Renal pelvis (tissue), 12 donors: Measurements from ENCODE around the gene EP300. TPM values are rescaled to one million over a fixed set of nuclear protein-coding genes. Genes with fewer than 3 reads are reported as not detected.
A peak's percentile ranks its signal among the peaks of the same experiment; 100 is the strongest.
"Not testable (repeated sequence)": the region's sequence is repeated elsewhere in the genome, so short reads cannot be mapped to it uniquely, and the experiment has no call there.

Experiments
- DNase-seq: peaks from one replicate; pipeline ENCODE4 v3.0.0-alpha.2; 2013
- long read RNA-seq, 16 experiments: transcript quantifications; one replicate each; lab custom pipeline, GENCODE V29; 2026
- polyA plus RNA-seq, 3 donors: library from polyadenylated mRNA; unstranded; fragments of 120-200 nt; gene quantifications; one replicate each; pipeline ENCODE4 v1.2.1, GENCODE V29; 2013; ENCODE audit not compliant: insufficient read length in 3 of 3

Gene EP300
- polyA plus RNA-seq: 10 to 100 TPM; 55.3 to 78.4 (median 72.0) TPM
- long read RNA-seq, donor 1, partial matches to known transcripts: 34 of 34 reads
- long read RNA-seq, donor 1, other reads (novel, unspliced or antisense): 0 of 34 reads
- long read RNA-seq, donor 2, partial matches to known transcripts: 0 of 2 reads
- long read RNA-seq, donor 2, other reads (novel, unspliced or antisense): 0 of 2 reads
- long read RNA-seq, donor 3, partial matches to known transcripts: 9 of 11 reads
- long read RNA-seq, donor 3, other reads (novel, unspliced or antisense): 0 of 11 reads
- long read RNA-seq, donor 4, full-length matches to known transcripts: 4 of 28 reads
- long read RNA-seq, donor 4, partial matches to known transcripts: 16 of 28 reads
- long read RNA-seq, donor 4, other reads (novel, unspliced or antisense): 8 of 28 reads
- long read RNA-seq, donor 5, partial matches to known transcripts: 0 of 5 reads
- long read RNA-seq, donor 5, other reads (novel, unspliced or antisense): 0 of 5 reads
- long read RNA-seq, donor 6, full-length matches to known transcripts: 7 of 16 reads
- long read RNA-seq, donor 6, partial matches to known transcripts: 9 of 16 reads
- long read RNA-seq, donor 6, other reads (novel, unspliced or antisense): 0 of 16 reads
- long read RNA-seq, donor 7, full-length matches to known transcripts: 2 of 41 reads
- long read RNA-seq, donor 7, partial matches to known transcripts: 39 of 41 reads
- long read RNA-seq, donor 7, other reads (novel, unspliced or antisense): 0 of 41 reads
- long read RNA-seq, donor 8, partial matches to known transcripts: 0 of 3 reads
- long read RNA-seq, donor 8, other reads (novel, unspliced or antisense): 0 of 3 reads
- long read RNA-seq, donor 9, partial matches to known transcripts: 5 of 8 reads
- long read RNA-seq, donor 9, other reads (novel, unspliced or antisense): 0 of 8 reads
- long read RNA-seq, donor 10, partial matches to known transcripts: 13 of 18 reads
- long read RNA-seq, donor 10, other reads (novel, unspliced or antisense): 0 of 18 reads
- long read RNA-seq, donor 11, partial matches to known transcripts: 0 of 1 reads
- long read RNA-seq, donor 11, other reads (novel, unspliced or antisense): 0 of 1 reads
- long read RNA-seq, donor 12, full-length matches to known transcripts: 13 of 21 reads
- long read RNA-seq, donor 12, partial matches to known transcripts: 8 of 21 reads
- long read RNA-seq, donor 12, other reads (novel, unspliced or antisense): 0 of 21 reads
- long read RNA-seq, donor 13, partial matches to known transcripts: 7 of 15 reads
- long read RNA-seq, donor 13, other reads (novel, unspliced or antisense): 0 of 15 reads
- long read RNA-seq, donor 14, transcript EP300-207 (2 exons, 613 nt): major isoform, 11 of 28 reads
- long read RNA-seq, donor 14, transcript EP300-202 (2 exons, 488 nt): minor isoform, 6 of 28 reads
- long read RNA-seq, donor 14, partial matches to known transcripts: 10 of 28 reads
- long read RNA-seq, donor 14, other reads (novel, unspliced or antisense): 0 of 28 reads
- long read RNA-seq, donor 15, full-length matches to known transcripts: 7 of 93 reads
- long read RNA-seq, donor 15, partial matches to known transcripts: 86 of 93 reads
- long read RNA-seq, donor 15, other reads (novel, unspliced or antisense): 0 of 93 reads
- long read RNA-seq, donor 16, partial matches to known transcripts: 0 of 1 reads
- long read RNA-seq, donor 16, other reads (novel, unspliced or antisense): 0 of 1 reads

DNA sequence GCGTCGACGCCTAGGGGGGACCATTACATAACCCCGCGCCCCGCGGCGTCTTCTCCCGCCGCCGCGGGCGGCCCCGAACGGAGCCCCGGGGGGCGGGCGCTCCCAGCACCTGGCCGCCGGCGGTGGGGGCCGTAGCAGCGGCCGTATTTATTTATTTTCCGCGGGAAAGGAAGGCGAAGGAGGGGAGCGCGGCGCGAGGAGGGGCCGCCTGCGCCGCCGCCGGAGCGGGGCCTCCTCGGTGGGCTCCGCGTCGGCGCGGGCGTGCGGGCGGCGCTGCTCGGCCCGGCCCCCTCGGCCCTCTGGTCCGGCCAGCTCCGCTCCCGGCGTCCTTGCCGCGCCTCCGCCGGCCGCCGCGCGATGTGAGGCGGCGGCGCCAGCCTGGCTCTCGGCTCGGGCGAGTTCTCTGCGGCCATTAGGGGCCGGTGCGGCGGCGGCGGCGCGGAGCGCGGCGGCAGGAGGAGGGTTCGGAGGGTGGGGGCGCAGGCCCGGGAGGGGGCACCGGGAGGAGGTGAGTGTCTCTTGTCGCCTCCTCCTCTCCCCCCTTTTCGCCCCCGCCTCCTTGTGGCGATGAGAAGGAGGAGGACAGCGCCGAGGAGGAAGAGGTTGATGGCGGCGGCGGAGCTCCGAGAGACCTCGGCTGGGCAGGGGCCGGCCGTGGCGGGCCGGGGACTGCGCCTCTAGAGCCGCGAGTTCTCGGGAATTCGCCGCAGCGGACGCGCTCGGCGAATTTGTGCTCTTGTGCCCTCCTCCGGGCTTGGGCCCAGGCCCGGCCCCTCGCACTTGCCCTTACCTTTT, at the start of gene EP300:
EP300 (plus strand) TSS at position 570 of the 795 bp plus-strand sequence. CDS start 413 bp downstream, outside the sequence.
- peak; percentile 84 for DNase-seq

DNA sequence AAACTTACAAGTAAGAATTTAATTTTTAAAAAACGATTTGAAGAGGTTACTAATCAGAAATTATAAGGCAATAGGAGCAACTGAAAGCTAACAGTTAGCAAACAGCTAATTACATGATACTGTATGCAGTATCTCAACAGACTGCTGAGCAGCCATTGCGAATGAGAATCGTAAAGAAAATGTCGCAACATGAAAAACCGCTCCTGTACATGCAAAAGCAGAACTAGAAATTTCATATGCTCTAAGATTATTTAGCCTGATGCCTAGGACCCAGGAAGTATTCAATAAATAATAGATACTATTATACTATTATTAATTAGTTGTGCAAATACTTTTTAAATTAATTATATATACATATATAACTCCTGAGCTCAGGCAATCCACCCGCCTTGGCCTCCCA, 48.7 kb upstream of the EP300 start:
- no peak for DNase-seq

DNA sequence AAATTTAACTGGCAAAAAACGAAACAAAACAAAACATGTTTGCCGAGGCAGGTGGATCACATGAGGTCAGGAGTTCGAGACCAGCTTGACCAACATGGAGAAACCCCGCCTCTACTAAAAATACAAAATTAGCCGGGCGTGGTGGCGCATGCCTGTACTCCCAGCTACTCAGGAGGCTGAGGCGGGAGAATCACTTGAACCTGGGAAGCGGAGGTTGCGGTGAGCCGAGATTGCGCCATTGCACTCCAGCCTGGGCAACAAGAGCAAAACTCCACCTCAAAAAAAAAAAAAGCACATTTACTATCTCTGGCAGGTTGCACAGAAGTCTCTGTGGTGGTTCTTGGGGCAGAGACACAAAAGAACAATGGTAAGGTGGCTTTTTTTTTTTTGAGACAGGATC, 46.8 kb upstream of the EP300 start:
- not testable (repeated sequence) for DNase-seq

DNA sequence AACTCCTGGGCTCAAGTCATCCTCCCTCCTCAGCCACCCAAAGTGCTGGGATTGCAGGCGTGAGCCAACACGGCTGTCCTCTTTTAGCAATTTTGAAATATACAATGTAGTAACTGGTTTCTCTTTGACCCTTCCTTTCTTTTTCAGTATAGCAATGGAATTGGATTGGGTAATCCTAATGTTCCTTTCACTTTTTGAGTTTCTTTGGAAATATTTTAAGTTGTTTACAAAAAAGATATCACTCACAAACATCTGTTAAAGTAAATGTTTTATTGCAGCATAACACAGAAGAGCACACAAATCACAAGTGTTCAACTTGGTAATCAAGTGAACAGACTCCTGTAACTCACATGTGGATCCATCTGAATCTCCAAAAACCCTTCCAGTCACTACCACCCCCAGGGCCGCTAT, 44.6 kb upstream of the EP300 start:
- DNase-seq: no peak

DNA sequence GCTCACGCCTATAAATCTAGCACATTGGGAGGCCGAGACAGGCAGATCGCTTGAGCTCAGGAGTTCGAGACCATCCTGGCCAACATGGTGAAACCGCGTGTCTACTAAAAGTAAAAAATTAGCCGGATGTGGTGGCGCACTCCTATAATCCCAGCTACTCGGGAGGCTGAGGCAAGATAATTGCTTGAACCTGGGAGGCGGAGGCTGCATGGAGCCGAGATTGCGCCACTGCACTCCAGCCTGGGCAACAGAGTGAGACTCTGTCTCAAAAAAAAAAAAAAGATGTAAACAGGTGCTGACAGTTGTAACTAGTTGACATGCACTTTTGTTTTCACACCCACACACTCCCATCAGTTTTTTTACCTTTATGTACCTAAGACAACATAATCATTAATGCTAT, 44.0 kb upstream of the EP300 start:
- not testable (repeated sequence) for DNase-seq

DNA sequence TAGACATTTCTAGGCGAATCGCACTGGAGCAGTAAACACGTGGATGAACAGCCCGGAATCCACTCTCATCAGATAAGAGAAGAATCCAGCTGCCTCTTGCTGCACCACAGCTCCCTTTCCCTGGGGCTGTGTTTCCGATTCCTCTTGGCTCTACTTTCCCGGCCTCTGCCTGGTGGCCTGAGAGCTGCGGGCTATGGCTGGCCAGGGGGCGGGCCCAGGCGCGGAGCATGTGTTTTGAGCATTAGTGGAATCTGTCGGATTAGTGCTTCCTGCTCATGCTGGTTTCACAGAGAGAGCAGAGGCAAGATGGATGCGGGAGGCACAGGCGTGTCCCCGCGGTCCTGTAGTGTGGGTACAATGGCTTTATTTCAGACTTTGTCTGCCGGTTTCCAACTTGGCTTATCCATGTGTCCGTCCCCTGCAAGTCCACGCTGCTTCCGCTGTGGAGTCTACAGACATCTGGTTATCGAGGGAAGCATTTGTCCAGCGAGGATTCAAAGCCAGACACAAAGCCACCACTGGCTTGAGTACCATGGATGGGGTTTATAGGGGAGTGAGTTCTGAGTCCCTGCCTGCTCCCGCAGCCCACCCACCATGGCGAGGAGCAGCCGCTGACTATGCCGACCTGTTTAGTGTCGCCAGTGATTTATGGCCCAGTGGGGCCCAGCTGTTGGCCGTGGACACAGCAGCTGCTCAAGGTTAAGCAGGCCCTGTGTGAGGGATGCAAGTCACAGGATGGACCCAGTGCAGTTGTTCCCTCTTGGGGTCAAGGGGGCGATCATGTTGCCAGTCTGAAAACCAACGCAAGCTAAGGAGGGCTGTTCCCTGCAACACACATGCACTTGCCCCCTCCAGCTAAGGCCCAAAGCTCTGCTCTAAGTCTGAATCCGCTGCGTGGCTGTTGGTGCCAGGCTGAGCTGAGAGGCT, 43.3 kb upstream of the EP300 start:
- peak; percentile 81 for DNase-seq

DNA sequence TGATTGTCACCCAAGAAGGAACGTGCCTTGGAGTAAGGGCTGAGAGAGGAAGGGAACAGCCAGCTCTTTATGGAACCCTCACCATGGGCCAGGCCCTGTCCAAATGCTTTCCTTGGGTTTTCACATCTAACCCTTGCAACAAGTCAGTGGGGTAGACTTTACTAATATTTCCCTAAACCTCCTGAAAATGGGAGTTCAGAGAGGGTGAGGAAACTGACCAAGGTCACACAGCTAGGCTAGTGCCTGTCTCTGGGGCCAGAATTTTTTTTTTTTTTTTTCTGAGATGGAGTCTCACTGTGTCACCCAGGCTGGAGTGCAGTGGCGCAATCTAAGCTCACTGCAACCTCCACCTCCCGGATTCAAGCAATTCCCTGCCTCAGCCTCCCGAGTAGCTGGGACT, 42.6 kb upstream of the EP300 start:
- DNase-seq: not testable (repeated sequence)

DNA sequence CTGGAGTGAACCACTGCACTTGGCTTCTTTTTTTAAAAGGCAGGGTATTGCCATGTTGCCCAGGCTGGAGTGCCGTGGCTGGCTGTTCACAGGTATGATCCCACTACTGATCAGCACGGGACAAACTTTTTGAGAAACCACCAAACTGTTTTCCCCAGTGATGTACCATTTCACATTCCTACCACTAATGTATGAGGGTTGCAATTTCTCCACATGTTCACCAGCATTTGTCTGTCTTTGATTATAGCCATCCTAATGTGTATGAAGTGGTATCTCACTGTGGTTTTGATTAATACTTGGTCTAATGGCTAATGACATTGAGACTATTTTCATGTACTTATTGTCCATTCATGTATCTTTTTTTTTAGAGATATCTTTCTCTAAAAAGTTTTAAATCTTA, 41.5 kb upstream of the EP300 start:
- DNase-seq: no peak

DNA sequence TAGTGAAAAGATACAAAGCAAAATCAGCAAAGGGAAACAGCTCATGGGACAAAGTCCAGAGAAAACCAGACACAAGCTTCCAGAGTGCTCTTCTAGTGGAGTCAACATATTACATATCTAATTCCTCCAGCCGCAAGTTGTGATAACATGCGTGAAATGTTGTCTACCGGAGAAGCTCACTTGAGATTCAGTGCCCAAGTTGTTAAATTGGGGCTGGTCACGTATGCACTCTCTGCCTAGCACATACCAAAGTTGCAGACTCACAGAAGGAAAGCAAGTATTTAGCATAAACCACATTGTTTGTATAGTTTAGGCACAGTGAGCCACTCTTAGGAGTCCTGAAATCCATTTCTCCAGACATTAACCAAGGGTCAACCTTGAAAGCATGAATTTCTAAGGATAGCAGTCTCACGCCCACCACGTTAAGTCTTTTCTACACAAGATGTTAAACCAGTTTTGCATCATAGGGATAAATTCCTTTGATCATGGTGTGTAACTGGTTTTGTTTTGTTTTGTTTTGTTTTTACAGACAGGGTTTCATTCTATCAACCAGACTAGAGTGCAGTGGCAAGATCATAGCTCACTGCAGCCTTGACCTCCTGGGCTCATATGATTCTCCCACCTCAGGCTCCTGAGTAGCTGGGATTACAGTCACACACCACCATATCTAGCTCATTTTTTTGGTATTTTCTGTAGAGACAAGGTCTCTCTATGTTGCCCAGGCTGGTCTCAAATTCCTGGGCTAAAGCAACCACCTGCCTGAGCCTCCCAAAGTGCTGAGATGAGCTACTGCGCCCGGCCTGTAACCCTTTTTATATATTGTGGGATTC, 39.5 kb upstream of the EP300 start:
- DNase-seq: peak; percentile 24

DNA sequence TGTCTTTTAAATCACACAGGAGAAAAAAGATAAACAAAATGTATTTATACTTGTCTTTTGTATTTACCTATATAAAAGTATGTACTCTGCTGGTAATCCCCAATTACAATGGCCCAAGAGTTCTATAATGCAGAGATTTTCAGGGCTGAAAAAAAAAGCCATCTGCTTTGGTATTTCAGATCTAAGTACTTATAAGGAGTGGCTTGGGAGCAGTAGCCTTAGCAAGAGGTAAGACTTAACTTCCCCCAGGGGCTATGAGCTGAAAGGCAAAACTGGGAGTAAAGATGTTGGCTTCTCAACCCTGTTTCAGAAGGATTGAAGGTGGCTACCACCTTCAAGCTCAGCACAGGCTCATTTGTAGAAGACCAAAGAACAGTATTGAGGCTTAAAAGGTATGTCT, 35.3 kb upstream of the EP300 start:
- no peak for DNase-seq

DNA sequence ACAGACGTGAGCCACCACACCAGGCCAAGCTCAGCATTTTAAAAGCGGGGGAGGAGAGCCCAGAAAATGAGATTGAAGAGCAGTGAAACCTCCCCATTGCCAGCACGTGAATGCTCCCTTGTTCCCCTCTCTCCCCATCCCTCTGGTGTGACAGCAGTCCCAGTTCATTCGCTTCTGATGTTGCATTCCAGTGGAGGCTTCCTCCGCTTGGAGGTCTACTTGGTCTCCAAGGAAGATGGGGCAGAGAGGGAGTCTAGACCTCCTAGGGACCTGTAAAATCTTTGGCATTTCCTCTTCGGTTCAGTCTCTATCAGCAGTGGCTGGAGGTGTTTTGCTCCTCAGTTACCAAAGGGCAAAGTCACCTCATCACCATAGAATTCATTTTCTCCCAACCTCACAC, 30.2 kb upstream of the EP300 start:
- DNase-seq: no peak

DNA sequence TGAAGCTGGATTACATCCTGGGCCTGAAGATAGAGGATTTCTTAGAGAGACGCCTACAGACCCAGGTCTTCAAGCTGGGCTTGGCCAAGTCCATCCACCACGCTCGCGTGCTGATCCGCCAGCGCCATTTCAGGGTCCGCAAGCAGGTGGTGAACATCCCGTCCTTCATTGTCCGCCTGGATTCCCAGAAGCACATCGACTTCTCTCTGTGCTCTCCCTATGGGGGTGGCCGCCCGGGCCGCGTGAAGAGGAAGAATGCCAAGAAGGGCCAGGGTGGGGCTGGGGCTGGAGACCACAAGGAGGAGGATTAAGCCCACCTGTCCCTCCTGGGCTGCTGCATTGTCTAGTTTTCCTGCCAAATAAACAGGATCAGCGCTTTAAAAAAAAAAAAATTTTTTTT, 28.1 kb upstream of the EP300 start:
- not testable (repeated sequence) for DNase-seq

DNA sequence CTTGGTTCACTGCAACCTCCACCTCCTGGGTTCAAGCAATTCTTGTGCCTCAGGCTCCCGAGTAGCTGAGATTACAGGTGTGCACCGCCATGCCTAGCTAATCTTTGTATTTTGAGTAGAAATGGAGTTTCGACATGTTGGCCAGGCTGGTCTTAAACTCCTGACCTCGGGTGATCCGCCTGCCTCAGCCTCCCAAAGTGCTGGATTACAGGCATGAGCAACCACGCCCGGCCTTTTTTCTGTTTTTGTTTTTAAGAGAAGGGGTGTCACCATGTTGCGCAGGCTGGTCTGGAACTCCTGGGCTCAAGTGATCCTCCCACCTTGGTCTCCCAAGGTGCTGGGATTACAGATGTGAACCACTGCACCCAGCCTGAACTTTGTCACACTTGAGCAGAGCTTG, 26.1 kb upstream of the EP300 start:
- DNase-seq: not testable (repeated sequence)

DNA sequence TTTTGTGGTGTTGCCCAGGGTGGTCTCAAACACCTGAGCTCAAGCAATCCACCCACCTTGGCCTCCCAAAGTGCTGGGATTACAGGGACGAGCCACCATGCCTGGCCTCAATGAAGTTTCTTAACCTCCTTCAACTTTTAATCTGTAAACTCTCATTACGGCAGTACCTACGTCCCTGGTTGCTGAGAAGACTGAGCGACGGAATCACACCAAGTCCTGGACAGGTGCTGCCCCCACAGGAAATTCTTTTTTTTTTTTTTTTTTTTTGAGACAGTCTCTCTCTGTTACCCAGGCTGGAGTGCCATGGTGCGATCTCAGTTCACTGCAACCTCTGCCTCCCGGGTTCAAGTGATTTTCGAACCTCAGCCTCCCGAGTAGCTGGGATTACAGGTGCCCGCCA, 24.4 kb upstream of the EP300 start:
- DNase-seq: not testable (repeated sequence)

DNA sequence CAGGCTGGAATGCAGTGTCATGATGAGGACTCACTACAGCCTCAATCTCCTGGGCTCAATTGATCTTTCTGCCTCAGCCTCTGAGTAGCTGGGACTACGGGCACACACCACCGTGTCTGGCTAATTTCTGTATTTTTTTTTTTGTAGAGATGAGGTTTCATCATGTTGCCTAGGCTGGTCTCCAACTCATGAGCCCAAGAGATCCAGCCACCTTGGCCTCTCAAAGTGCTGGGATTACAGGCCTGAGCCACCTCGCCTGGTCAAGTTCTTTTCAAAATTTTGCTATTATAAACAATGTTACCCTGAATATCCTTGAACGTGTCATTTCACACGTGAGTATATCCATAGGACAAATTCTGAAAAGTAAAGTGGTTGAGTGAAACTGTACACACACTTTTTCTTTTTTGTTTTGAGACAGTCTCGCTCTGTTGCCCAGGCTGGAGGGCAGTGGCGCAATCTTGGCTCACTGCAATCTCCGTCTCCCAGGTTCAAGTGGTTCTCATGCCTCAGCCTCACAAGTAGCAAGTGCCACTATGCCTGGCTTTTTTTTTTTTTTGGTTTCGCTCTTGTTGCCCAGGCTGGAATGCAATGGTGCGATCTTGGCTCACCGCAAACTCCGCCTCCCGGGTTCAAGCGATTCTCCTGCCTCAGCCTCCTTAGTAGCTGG, 21.6 kb upstream of the EP300 start:
- DNase-seq: no peak

DNA sequence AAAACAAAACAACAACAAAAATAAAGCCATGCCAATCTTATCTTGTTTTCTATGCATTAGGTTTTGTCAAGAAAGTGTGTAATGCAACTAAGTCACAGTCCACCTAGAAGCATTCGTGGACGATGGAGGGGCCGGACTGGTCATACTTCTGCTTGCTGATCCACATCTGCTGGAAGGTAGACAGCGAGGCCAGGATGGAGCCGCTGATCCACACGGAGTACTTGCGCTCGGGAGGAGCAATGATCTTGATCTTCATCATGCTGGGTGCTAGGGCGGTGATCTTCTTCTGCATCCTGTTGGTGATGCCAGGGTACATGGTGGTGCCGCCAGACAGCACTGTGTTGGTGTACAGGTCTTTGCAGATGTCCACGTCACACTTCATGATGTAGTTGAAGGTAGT, 18.3 kb upstream of the EP300 start:
- no peak for DNase-seq

DNA sequence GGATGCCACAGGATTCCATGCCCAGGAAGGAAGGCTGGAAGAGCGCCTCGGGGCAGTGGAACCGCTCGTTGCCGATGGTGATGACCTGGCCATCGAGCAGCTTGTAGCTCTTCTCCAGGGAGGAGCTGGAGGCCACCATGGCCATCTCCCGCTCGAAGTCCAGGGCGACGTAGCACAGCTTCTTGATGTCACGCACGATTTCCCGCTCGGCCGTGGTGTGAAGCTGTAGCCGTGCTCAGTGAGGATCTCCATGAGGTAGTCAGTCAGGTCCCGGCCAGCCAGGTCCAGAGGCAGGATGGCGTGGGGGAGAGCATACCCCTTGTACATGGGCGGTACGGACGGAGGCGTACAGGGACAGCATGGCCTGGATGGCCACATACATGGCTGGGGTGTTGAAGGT, 17.9 kb upstream of the EP300 start:
- DNase-seq: no peak
